Stimulated activated CD8-positive, alpha-beta memory T cell treated with anti-CD3 and anti-CD28 coated beads, Interleukin-12 subunit alpha, Interleukin-12 subunit beta, amount 100 ng/mL, for 24 hours (primary cell): ENCODE results near the gene FOLH1.
"Not testable (repeated sequence)": the region's sequence is repeated elsewhere in the genome, so short reads cannot be mapped to it uniquely, and the experiment has no call there.

ENCODE experiments used
- DNase-seq: peaks from one replicate; pipeline ENCODE4 v3.0.0-alpha.2; 2020; ENCODE audit errors: extremely low read depth

FOLH1 gene

DNA sequence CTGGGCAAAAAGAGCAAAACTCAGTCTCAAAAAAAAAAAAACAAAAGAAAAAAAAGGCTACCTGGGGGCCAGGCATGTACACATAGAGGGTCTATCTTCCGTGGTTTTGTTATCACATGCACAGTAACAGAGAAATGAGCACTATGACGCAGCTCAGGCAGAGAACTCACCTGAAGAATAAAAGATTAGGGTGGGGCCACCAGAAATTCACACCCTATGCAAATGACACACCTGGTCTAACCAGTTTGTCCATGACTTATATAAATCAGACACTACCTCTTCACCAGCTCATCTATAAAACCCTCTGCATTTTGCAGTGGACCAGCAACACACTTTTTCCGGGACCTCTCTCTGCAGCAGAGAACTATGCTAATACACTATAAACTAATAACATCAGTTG lies 30.5 kb downstream of the FOLH1 start:
- not testable (repeated sequence) for DNase-seq

DNA sequence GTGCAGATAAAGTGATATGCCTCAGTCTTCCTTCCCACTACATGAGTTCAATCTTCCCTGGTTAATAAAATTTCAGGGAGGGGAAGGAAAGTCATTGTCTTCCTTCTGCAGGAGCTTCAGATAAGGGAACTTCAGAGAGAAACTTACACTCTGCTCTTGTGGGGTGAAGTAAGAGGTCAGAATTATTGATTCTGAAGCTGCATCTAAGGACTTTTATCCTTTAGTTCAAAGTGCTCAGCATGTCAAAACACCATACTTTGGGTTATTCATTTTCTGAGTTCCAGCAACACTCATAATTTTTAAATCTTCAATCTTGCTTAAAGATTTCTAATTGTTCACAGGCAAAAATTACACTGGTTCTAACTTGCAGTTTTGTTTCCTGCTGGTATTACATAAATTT lies 33.0 kb downstream of the FOLH1 start:
- DNase-seq = not testable (repeated sequence)

DNA sequence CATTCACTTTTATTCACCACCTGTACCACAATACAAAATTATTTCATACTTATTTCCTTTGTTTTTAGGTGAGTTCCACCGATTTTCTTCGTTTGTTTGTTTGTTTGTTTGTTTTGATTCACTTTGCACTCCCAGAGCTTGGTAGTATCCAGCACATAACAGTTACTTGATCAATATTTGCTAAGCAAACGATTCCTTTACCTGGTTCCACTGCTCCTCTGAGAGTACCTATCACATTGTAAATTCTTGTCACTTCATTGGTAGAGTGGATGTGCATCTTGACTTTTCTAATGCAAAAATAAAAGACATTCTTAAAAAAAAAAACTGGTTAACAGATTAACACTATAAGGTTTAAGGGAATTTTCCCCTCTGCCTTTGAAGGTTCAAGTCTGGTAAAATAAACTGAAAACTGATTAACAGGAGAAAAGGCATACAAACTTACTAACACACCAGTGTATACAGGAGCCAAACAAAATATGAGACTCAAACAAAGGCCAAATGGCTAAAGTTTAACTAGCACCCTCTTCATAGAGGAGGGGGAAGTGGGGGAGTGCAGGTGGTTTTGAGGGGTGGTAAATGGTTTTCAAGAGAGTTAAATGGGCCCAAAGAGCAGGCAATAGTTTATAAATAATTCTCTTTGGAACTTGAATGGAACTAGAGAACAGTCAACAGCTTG lies 33.6 kb downstream of the FOLH1 start:
- not testable (repeated sequence) for DNase-seq

DNA sequence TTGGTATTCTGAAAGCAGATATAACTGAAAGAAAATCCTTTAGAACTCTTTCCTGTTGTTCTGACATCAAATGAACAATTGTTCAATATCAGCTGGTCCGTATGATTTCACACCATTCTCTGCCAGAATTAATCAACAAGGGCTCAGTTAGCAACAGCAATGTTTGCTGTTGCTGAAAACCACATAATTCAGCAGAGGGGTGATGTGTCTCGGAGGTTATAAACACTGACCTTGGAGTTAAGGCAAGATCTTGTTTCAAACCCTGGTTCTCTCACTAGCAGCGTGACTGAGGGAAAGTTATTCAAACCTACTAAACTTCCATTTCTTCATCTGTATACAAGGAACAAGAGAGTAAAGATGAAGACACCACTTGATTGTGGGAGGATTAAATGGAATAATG lies 36.8 kb downstream of the FOLH1 start:
- DNase-seq = not testable (repeated sequence)

DNA sequence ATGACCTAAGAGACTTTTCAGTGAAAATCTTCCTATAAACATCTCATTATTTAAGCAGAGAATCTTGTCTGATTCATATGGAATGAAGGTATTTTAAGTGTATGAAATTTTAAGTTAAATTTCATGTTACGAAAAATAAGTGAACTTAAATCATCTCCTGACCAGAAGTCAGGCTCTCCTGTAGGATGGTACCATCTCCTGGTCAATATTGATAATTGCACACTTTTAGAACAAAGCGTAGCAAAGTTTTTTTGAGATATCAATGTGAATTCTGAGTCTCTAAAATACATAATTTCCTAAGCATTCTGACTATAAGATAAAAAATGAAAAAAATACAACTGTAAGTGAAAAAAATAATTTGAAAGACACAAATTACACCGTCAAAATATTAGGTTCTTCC lies 38.8 kb downstream of the FOLH1 start:
- DNase-seq = not testable (repeated sequence)

DNA sequence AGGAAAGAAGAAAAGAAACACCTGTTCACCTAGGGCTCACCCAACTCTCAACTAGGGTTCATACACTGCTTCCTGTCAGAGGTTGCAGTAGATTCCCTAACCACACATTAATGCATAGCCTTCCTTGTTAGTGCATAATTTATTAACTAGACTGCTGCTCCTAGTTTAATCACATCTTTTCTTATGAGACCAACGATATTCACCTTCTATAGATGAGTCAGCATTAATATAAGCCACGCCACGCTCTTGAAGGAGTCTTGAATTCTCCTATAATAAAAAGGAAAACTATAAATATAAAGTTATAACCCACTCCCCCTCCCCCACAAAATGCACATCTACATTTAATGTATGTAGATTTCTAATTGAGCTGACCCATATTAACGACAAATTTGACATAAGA lies 39.4 kb downstream of the FOLH1 start:
- not testable (repeated sequence) for DNase-seq

DNA sequence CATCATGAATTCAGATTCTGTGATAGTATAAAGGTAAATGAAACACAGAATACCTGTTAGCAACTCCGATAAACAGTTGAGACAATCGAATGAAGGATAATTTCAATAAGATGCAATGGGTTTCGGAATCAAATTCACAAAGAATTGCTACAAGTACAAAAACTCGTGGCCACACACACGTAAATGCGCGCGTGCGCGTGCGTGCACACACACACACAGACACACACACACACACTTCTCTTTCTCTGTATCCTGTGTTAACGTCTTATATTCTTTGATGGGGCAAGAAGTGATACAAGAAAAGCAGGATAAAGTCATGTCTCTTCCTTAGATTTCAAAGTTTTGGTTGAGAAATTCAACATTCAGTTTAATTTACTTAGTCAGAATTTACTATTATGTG lies 57.2 kb downstream of the FOLH1 start:
- no peak for DNase-seq

DNA sequence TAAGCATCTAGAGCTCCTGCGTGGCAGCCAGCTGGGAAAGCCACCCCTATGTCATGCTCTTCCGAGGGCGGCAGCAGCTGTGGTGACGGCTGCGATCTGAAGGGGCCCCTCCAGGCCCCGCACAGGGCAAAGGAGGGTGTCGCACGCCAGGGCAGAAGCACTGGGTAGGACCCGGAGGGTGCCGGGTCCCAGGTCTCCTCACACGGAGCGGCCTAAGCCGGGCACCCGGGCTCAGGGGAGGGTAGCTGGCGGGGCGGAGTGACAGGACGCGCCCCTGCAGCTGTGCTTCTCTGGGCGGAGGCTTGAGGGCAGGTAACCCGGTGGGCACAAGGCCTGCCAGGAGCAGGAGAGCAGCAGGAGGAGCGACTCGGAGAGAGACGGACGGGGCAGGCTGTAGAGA lies 106.0 kb downstream of the FOLH1 start:
- DNase-seq = not testable (repeated sequence)
